Stimulated activated CD4-positive, alpha-beta T cell treated with anti-CD3 and anti-CD28 coated beads, Interleukin-2, amount 100 ng/mL, for 4 hours (primary cell): ENCODE data around the gene ITGBL1.

Experiments
- DNase-seq: peaks from one replicate; pipeline ENCODE4 v3.0.0-alpha.2; 2020; ENCODE audit warnings: low read depth

Gene ITGBL1

GRCh38 chr13:101698400-101698799, 245.9 kb downstream of the ITGBL1 start:
- no peak for DNase-seq

GRCh38 chr13:101700598-101700997, 248.1 kb downstream of the ITGBL1 start:
- DNase-seq, result no peak

GRCh38 chr13:101703081-101703480, 250.6 kb downstream of the ITGBL1 start:
- DNase-seq, result no peak

- DNase-seq, result no peak
Measured at GRCh38 chr13:101703838-101704237, 251.4 kb downstream of the ITGBL1 start.

- DNase-seq, result no peak
Measured at GRCh38 chr13:101706651-101707050, 254.2 kb downstream of the ITGBL1 start.

- no peak for DNase-seq
Measured at GRCh38 chr13:101707659-101708058, 255.2 kb downstream of the ITGBL1 start.

- DNase-seq, result no peak
Measured at GRCh38 chr13:101708115-101708514, 255.6 kb downstream of the ITGBL1 start.

- DNase-seq, result no peak
Measured at GRCh38 chr13:101709952-101710351, 257.5 kb downstream of the ITGBL1 start.

GRCh38 chr13:101711307-101712025, 259.0 kb downstream of the ITGBL1 start:
- DNase-seq, result no peak

GRCh38 chr13:101712026-101712348, 259.5 kb downstream of the ITGBL1 start:
- DNase-seq, result no peak

GRCh38 chr13:101714195-101714594, 261.7 kb downstream of the ITGBL1 start:
- DNase-seq, result no peak

GRCh38 chr13:101717353-101717752, 264.9 kb downstream of the ITGBL1 start:
- no peak for DNase-seq

- DNase-seq, result no peak
Measured at GRCh38 chr13:101718496-101718895, 266.0 kb downstream of the ITGBL1 start.

- no peak for DNase-seq
Measured at GRCh38 chr13:101726681-101727080, 274.2 kb downstream of the ITGBL1 start.

GRCh38 chr13:101727118-101727517, 274.6 kb downstream of the ITGBL1 start:
- DNase-seq, result no peak

GRCh38 chr13:101728021-101728420, 275.5 kb downstream of the ITGBL1 start:
- DNase-seq, result no peak

GRCh38 chr13:101728615-101729014, 276.1 kb downstream of the ITGBL1 start:
- DNase-seq, result no peak

- DNase-seq, result no peak
Measured at GRCh38 chr13:101730420-101731000, 278.0 kb downstream of the ITGBL1 start.

GRCh38 chr13:101736566-101736965, 284.1 kb downstream of the ITGBL1 start:
- DNase-seq, result no peak

GRCh38 chr13:101738336-101738735, 285.9 kb downstream of the ITGBL1 start:
- DNase-seq, result no peak

- DNase-seq, result no peak
Measured at GRCh38 chr13:101739382-101740178, 287.1 kb downstream of the ITGBL1 start.

GRCh38 chr13:101746513-101746912, 294.0 kb downstream of the ITGBL1 start:
- DNase-seq, result no peak

GRCh38 chr13:101747039-101747438, 294.6 kb downstream of the ITGBL1 start:
- no peak for DNase-seq
